KMS-11 (cell line): ENCODE results near the gene CCM2L.

Experiments
- H2AFZ ChIP-seq: fragments of 200-600 bp; sonication (generic); 2 replicates; pipeline ENCODE4 v1.6.1; 2016; ENCODE audit warnings: antibody characterized with exemption, mixed run types, low read depth
- H3K27ac ChIP-seq: fragments of 200-600 bp; sonication (generic); 2 replicates; pipeline ENCODE4 v1.6.1; 2016; ENCODE audit warnings: mild to moderate bottlenecking, mixed run types
- H3K27me3 ChIP-seq: fragments of 200-600 bp; sonication (generic); 2 replicates; pipeline ENCODE4 v1.6.1; 2017; ENCODE audit warnings: mild to moderate bottlenecking, low read depth, mixed run types, moderate library complexity; ENCODE audit not compliant: insufficient read depth
- H3K36me3 ChIP-seq: fragments of 200-600 bp; sonication (generic); 2 replicates; pipeline ENCODE4 v1.6.1; 2017; ENCODE audit warnings: mild to moderate bottlenecking, mixed run types; ENCODE audit not compliant: insufficient read depth
- H3K4me1 ChIP-seq: fragments of 200-600 bp; sonication (generic); 2 replicates; pipeline ENCODE4 v1.6.1; 2016; ENCODE audit warnings: mild to moderate bottlenecking, low read depth, mixed run types; ENCODE audit not compliant: poor library complexity, severe bottlenecking
- H3K4me2 ChIP-seq: fragments of 200-600 bp; sonication (generic); 2 replicates; pipeline ENCODE4 v1.7.0; 2016; ENCODE audit warnings: mild to moderate bottlenecking, mixed run types
- H3K4me3 ChIP-seq: fragments of 200-600 bp; sonication (generic); IDR thresholded peaks from 2 replicates; pipeline ENCODE4 v1.6.1; 2017; ENCODE audit warnings: low read depth, low read length, mixed read lengths; ENCODE audit not compliant: insufficient read depth
- H3K79me2 ChIP-seq: fragments of 200-600 bp; sonication (generic); 2 replicates; pipeline ENCODE4 v1.6.1; 2016; ENCODE audit warnings: low read depth, mixed run types; ENCODE audit not compliant: insufficient read depth
- H3K9ac ChIP-seq: fragments of 200-600 bp; sonication (generic); 2 replicates; pipeline ENCODE4 v1.6.1; 2016; ENCODE audit warnings: mild to moderate bottlenecking, mixed run types
- H4K20me1 ChIP-seq: fragments of 200-600 bp; sonication (generic); 2 replicates; pipeline ENCODE4 v1.6.1; 2016; ENCODE audit warnings: mild to moderate bottlenecking, mixed run types; ENCODE audit not compliant: insufficient read depth
- TF ChIP-seq, protein P1 (sequence below): fragments of 200-600 bp; sonication (generic); conservative IDR thresholded peaks from 2 replicates; pipeline ENCODE4 v1.6.1; 2017; ENCODE audit warnings: low read depth, mild to moderate bottlenecking, antibody characterized with exemption, low read length, moderate library complexity, mixed read lengths

CCM2L gene

DNA sequence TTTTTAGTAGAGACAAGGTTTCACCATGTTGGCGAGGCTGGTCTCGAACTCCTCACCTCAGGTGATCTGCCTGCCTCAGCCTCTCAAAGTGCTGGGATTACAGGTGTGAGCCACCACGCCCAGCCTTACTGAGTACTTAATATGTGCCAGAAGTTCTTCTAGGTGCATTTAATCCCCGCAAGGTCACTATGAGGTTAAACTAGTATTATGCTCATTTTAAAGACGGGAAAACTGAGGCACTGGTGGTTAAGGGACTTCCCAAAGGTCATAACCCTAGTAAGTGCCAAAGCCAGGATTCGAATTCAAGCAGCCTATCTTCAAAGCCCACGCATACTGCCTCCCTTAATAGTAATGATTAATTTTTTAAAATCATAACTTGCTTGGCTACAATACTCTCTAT lies 674 bp upstream of the CCM2L start:
- no peak overlapping the region for H2AFZ ChIP-seq
- H3K9ac ChIP-seq, result no peak overlapping the region
- H3K36me3 ChIP-seq, result no peaks in the 10 kb centered on the region
- no peak overlapping the region for H3K4me3 ChIP-seq
- H4K20me1 ChIP-seq, result no peaks in the 10 kb centered on the region
- H3K79me2 ChIP-seq, result no peaks in the 10 kb centered on the region
- no peaks in the 10 kb centered on the region for H3K4me1 ChIP-seq
- peaks cover 53% of the 10 kb centered on the region for H3K27me3 ChIP-seq
- no peak overlapping the region for H3K27ac ChIP-seq
- TF ChIP-seq, protein P1, sequence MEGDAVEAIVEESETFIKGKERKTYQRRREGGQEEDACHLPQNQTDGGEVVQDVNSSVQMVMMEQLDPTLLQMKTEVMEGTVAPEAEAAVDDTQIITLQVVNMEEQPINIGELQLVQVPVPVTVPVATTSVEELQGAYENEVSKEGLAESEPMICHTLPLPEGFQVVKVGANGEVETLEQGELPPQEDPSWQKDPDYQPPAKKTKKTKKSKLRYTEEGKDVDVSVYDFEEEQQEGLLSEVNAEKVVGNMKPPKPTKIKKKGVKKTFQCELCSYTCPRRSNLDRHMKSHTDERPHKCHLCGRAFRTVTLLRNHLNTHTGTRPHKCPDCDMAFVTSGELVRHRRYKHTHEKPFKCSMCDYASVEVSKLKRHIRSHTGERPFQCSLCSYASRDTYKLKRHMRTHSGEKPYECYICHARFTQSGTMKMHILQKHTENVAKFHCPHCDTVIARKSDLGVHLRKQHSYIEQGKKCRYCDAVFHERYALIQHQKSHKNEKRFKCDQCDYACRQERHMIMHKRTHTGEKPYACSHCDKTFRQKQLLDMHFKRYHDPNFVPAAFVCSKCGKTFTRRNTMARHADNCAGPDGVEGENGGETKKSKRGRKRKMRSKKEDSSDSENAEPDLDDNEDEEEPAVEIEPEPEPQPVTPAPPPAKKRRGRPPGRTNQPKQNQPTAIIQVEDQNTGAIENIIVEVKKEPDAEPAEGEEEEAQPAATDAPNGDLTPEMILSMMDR, result no peak
- no peak overlapping the region for H3K4me2 ChIP-seq

DNA sequence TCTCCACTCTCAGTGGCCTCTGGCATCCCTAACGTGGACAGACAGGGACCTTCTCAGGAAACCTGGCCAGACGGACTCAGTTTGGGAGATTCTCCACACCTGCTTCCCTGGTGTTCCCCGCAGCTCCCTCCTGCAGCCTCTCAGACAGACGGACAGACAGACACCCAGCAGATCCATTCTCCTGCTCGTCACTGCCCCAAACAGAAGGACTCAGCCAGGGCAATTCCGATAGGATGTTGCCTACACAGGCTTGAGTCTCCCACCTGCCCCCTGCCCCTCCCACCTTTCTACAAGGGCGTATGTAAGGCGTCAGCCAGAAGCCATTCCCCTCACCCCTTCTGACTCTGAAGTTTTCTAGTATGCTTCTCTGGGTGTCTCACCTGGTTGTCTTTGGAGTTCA lies 428 bp downstream of the CCM2L start:
- H4K20me1 ChIP-seq, result no peaks in the 10 kb centered on the region
- peaks cover 61% of the 10 kb centered on the region for H3K27me3 ChIP-seq
- no peaks in the 10 kb centered on the region for H3K36me3 ChIP-seq
- no peak overlapping the region for H3K9ac ChIP-seq
- H3K79me2 ChIP-seq, result no peaks in the 10 kb centered on the region
- no peaks in the 10 kb centered on the region for H3K4me1 ChIP-seq
- H2AFZ ChIP-seq, result no peak overlapping the region
- TF ChIP-seq, protein P1, result no peak
- H3K4me3 ChIP-seq, result no peak overlapping the region
- no peak overlapping the region for H3K4me2 ChIP-seq
- no peak overlapping the region for H3K27ac ChIP-seq

DNA sequence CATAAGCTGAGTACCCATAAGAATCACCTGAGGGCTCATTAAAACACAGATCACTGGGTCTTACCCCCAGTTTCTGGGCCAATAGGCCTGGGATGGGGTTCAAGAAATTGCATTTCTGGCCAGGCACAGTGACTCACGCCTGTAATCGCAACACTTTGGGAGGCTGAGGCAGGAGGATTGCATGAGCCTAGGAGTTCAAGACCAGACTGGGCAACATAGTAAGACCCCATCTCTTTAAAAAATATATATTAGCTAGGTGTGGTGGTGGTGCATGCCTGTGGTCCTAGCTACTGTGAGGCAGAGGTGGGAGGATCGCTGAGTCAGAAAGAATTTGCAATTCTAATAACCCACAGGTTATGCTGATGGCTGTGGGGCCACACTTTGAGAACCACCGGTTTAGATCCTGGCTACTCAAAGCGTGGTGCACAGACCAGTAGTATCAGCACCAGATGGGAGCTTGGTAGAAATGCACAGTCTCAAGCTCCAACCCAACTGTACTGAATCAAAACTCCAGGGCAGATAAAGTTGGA lies 2.0 kb downstream of the CCM2L start:
- Histone ChIP-seq H3K27ac (no peak overlapping the region), H3K9ac (no peak overlapping the region)

DNA sequence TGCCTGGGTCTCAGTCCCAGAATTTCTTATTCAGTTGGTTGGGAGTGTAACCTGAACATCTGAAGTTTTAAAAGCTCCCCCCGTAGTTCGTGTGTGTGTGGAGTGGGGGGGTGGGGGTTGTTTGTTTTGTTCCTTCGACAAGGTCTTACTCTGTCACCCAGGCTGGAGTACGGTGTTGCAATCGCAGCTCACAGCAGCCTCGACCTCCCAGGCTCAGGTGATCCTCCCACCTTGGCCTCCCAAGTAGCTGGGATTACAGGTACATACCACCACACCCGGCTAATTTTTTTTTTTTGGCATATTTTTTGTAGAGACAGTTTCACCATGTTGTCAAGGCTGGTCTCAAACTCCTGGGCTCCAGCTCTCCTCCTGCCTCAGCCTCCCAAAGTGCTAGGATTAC lies 3.1 kb downstream of the CCM2L start:
- Histone ChIP-seq H3K4me2 (no peak overlapping the region), H3K4me3 (no peak overlapping the region), H3K27ac (no peak overlapping the region), H3K4me1 (no peaks in the 10 kb centered on the region), H3K36me3 (no peaks in the 10 kb centered on the region), H3K79me2 (no peaks in the 10 kb centered on the region), H4K20me1 (no peaks in the 10 kb centered on the region), H3K9ac (no peak overlapping the region), H3K27me3 (peaks cover 41% of the 10 kb centered on the region), H2AFZ (no peak overlapping the region)
- TF ChIP-seq, protein P1, result no peak

More for the DNA sequence above, 2.0 kb downstream of the CCM2L start:
- no peak overlapping the region for H2AFZ ChIP-seq
- peaks cover 52% of the 10 kb centered on the region for H3K27me3 ChIP-seq
- H3K4me2 ChIP-seq, result no peak overlapping the region
- no peaks in the 10 kb centered on the region for H3K36me3 ChIP-seq
- H3K4me3 ChIP-seq, result no peak overlapping the region
- H4K20me1 ChIP-seq, result no peaks in the 10 kb centered on the region
- H3K79me2 ChIP-seq, result no peaks in the 10 kb centered on the region
- TF ChIP-seq, protein P1, result no peak
- H3K4me1 ChIP-seq, result no peaks in the 10 kb centered on the region
